SU-DHL-6 (cell line): Measurements from ENCODE around the gene KCNIP4.

Source experiments
- CTCF ChIP-seq: fragments of 200-600 bp; sonication (generic); IDR thresholded peaks from one replicate; pipeline ENCODE4 v1.5.1; 2017; ENCODE audit warnings: antibody characterized with exemption, mild to moderate bottlenecking, low read length, moderate library complexity; ENCODE audit not compliant: insufficient read depth, poor library complexity, severe bottlenecking
- EZH2phosphoT487 ChIP-seq: fragments of 200-600 bp; sonication (generic), shearing (Covaris generic); conservative IDR thresholded peaks from 2 replicates; pipeline ENCODE4 v1.6.1; 2018; ENCODE audit warnings: mild to moderate bottlenecking, antibody characterized with exemption, low read length, moderate library complexity, mixed read lengths

GRCh38 chr4:21856754-21857153 is 91.8 kb downstream of the KCNIP4 start:
- TF ChIP-seq CTCF (no peak), EZH2phosphoT487 (no peak)
